IPS DF 19.7 (cell line): Measurements from ENCODE around the gene HLA-DPB1.

Experiments
- DNase-seq: peaks from one replicate; pipeline ENCODE4 v3.0.0-alpha.2; 2013; ENCODE audit warnings: low read depth, low spot score

The HLA-DPB1 gene

DNA sequence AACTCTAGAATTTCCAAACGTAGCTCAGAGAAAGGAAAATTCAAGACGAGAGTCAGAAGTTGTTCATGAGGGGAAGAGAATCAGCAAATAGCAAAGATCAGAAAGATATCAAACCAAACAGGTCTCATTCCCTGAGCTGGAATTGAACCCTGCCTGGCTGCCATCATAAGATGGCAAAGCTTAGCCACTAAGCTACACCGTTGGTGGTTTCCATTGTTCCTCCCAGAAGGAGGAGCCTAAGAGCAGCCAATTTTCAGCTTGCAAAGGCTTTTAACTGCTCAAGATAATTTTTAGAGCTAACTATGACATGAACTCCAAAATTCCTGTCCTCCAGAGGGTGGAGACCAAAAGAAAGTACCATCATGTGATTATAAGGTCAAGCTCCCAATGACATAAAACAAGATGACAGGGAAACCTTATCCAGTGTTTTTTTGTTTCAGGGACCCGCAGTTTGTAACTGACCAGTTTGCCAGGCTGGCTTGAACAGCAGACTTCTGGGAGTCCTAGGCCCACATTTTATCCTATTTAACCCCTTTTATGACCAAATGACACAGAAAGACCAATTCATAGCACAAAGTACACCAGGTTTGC, 60.6 kb downstream of the HLA-DPB1 start:
- no peak for DNase-seq
